ENCODE results near the gene PMFBP1.

PMFBP1 gene

DNA sequence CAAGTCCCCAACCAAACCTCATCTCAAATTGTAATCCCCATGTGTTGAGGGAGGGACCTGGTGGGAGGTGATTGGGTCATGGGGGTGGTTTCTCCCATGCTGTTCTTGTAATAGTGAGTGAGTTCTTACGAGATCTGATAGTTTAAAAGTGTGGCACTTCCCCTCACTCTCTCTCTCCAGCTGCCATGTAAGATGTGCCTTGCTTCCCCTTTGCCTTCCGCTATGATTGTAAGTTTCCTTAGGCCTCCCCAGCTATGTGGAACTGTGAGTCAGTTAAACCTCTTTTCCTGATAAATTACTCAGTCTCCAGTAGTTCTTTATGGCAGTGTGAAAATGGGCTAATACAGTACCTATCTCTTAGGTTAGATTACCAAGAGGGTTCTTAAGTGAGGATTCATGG is 5.8 kb downstream of the PMFBP1 start:
- Mint-ChIP-seq H3K27ac (no peak overlapping the region), H3K36me3 (ENCODE audit: low read depth) (no peaks in the 10 kb centered on the region), H3K4me1 (no peaks in the 10 kb centered on the region), H3K9me3 (no peaks in the 10 kb centered on the region), H3K4me3 (no peak overlapping the region), H3K27me3 (peaks cover 2% of the 10 kb centered on the region)
- no peak for ATAC-seq
- no peak for DNase-seq

GRCh38 chr16:72164691-72165090 is 7.3 kb downstream of the PMFBP1 start:
- Mint-ChIP-seq H3K9me3 (no peaks in the 10 kb centered on the region), H3K36me3 (ENCODE audit: low read depth) (no peaks in the 10 kb centered on the region), H3K27ac (no peak overlapping the region), H3K4me1 (no peaks in the 10 kb centered on the region), H3K4me3 (no peak overlapping the region), H3K27me3 (peaks cover 2% of the 10 kb centered on the region)
- DNase-seq (no peak), ATAC-seq (no peak)

DNA sequence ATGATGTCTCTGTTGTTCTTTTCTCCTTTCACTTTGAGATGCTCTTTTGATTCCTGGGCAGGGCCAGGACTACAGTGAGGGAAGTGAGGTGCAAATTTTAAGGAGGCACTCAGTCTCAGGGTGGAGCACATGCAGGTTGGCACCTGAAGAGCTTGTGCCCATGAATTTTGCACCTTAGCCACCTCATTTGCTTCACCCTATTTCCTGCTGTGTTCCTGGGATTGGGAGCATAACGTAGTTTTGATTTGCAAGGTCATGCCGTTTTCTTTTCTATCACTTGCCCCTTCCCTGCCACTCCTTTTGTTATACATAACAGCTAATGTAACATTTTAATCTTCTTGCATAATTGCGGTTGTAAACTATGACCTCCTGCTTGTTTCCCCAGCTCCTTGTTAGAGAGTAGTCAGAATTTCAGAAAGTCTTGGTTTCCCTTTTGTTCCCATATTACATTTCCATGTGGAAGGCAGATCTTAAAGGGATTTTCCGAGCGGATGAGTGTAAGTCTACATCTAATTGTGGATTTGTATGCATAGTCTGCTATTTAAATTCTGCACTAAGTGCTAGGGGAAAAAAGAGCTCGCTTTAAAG is 9.8 kb downstream of the PMFBP1 start:
- ATAC-seq (no peak), DNase-seq (no peak)
- Mint-ChIP-seq H3K4me1 (no peaks in the 10 kb centered on the region), H3K4me3 (no peak overlapping the region), H3K27ac (no peak overlapping the region), H3K27me3 (peaks cover 2% of the 10 kb centered on the region), H3K9me3 (no peaks in the 10 kb centered on the region), H3K36me3 (ENCODE audit: low read depth) (no peaks in the 10 kb centered on the region)

- H3K9me3 Mint-ChIP-seq, result no peaks in the 10 kb centered on the region
- H3K27me3 Mint-ChIP-seq, result no peaks in the 10 kb centered on the region
- no peaks in the 10 kb centered on the region for H3K4me1 Mint-ChIP-seq
- no peak overlapping the region for H3K27ac Mint-ChIP-seq
- no peak overlapping the region for H3K4me3 Mint-ChIP-seq
- no peaks in the 10 kb centered on the region for H3K36me3 Mint-ChIP-seq (ENCODE audit: low read depth)
- ATAC-seq, result no peak
- DNase-seq, result no peak
Observed at GRCh38 chr16:72159801-72160200, 12.2 kb downstream of the PMFBP1 start.

DNA sequence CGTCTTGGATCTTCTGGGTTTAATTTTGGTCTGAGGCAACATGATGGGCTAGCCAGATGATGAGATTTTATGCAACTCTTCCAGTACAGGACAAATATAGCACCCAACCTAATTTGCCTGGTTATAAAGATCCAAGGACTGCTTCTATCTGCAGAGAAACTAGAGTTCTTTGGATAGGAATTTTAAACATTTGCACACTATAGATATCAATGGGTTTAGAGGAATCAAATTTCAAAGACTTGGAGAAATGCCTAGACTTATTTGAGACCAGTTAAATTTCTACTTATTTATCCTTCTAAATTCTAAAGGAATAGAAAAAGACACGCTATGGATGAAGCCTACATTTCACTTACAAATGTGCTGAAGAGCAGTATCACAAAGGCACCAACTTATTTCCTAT is 12.6 kb downstream of the PMFBP1 start:
- Mint-ChIP-seq H3K4me1 (no peaks in the 10 kb centered on the region), H3K27me3 (no peaks in the 10 kb centered on the region), H3K36me3 (ENCODE audit: low read depth) (no peaks in the 10 kb centered on the region), H3K4me3 (no peak overlapping the region), H3K27ac (no peak overlapping the region), H3K9me3 (no peaks in the 10 kb centered on the region)
- DNase-seq (no peak), ATAC-seq (no peak)

GRCh38 chr16:72149676-72150464 is 22.1 kb downstream of the PMFBP1 start:
- no peaks in the 10 kb centered on the region for H3K4me1 Mint-ChIP-seq
- DNase-seq (no peak), ATAC-seq (no peak)
- no peaks in the 10 kb centered on the region for H3K36me3 Mint-ChIP-seq (ENCODE audit: low read depth)
- H3K9me3 Mint-ChIP-seq, result peaks cover 3% of the 10 kb centered on the region
- H3K27me3 Mint-ChIP-seq, result no peaks in the 10 kb centered on the region
- no peak overlapping the region for H3K27ac Mint-ChIP-seq
- no peak overlapping the region for H3K4me3 Mint-ChIP-seq

- ATAC-seq (no peak), DNase-seq (no peak)
- H3K27ac Mint-ChIP-seq, result no peak overlapping the region
- H3K27me3 Mint-ChIP-seq, result no peaks in the 10 kb centered on the region
- no peaks in the 10 kb centered on the region for H3K36me3 Mint-ChIP-seq (ENCODE audit: low read depth)
- H3K4me3 Mint-ChIP-seq, result no peak overlapping the region
- H3K4me1 Mint-ChIP-seq, result no peaks in the 10 kb centered on the region
- peaks cover under 1% of the 10 kb centered on the region for H3K9me3 Mint-ChIP-seq
Observed at GRCh38 chr16:72142476-72142875, 29.5 kb downstream of the PMFBP1 start.

DNA sequence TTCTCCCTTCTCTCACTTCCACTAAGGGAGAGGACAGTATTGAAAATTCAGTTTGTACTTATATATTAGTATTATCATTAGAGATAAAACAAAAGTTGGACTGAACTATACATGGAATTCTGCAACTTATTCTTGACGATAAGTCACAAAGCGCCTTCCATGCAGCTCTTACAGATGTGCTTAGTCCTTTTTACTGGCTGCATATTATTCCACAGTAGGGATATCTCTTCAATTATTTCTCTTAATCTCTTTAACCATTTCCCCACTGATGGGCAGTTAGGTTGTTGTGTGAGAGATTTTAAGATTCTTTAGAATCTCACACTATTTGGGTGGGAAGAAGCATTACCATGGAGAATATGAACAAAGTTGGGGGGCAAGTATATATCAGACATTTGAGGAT is 32.0 kb downstream of the PMFBP1 start:
- Mint-ChIP-seq H3K27ac (no peak overlapping the region), H3K36me3 (ENCODE audit: low read depth) (no peaks in the 10 kb centered on the region), H3K27me3 (no peaks in the 10 kb centered on the region), H3K9me3 (no peaks in the 10 kb centered on the region), H3K4me1 (no peaks in the 10 kb centered on the region), H3K4me3 (no peak overlapping the region)
- DNase-seq (no peak), ATAC-seq (no peak)

DNA sequence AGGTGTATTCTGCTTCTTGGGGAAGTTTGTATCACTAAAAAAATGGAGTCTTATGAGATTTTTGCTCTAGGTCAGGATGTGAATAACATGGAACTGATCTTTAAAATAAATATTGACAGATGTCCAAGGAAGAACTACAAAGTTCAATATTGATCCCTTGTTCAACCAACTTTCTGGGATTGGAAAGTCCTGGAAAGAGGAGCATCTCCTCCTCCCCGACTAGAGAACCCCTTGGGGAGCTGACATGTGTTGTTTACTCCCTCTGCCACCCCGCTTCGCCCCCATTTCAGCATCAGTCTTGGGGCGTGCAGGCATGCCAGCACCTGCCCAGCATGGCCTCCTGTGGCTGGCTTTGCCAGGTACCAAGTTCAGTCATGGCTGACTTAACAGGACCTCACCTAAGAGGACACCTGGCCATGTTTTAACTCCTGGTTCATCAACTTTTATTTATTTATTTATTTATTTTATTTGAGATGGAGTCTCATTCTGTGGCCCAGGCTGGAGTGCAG is 33.8 kb downstream of the PMFBP1 start:
- ATAC-seq (no peak), DNase-seq (no peak)
- H3K9me3 Mint-ChIP-seq, result no peaks in the 10 kb centered on the region
- H3K36me3 Mint-ChIP-seq (ENCODE audit: low read depth), result no peaks in the 10 kb centered on the region
- no peak overlapping the region for H3K4me3 Mint-ChIP-seq
- H3K27ac Mint-ChIP-seq, result no peak overlapping the region
- H3K27me3 Mint-ChIP-seq, result no peaks in the 10 kb centered on the region
- H3K4me1 Mint-ChIP-seq, result no peaks in the 10 kb centered on the region

DNA sequence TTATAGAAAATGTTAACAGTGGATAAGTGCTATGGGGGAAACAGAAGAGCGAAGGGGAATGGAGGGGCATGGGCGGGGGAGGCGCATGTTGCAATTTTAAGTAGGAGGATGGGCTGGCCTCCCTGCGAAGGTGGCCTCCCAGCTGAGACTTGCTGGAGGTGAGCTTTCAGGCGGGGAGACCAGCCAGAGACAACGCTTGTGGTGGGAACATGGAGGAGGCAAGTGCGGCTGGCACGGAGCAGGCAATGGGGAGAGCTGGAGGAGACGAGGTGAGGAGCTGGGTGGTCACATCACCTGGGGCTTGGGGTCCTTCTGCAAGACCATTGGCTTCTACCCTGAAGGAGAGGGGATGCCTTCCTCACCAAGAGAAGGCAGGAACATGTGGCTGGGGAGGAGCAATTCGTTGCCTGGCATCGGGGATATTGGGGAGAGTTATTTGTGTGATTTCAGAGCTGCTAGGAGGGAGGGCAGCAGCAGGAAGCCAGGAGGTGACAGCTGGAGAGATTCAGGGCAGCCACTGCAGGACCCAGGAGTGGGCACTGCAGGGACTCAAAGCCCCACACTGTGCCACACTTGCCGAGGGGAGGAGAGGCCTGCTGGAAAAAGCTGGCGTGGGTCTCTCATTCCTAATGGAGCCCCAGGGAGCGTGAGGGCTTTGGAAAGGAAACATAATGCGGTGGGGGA is 34.4 kb downstream of the PMFBP1 start:
- H3K9me3 Mint-ChIP-seq, result no peaks in the 10 kb centered on the region
- ATAC-seq, result no peak
- no peaks in the 10 kb centered on the region for H3K27me3 Mint-ChIP-seq
- H3K36me3 Mint-ChIP-seq (ENCODE audit: low read depth), result no peaks in the 10 kb centered on the region
- H3K4me3 Mint-ChIP-seq, result no peak overlapping the region
- no peak for DNase-seq
- no peaks in the 10 kb centered on the region for H3K4me1 Mint-ChIP-seq
- no peak overlapping the region for H3K27ac Mint-ChIP-seq

GRCh38 chr16:72134507-72134906 is 37.4 kb downstream of the PMFBP1 start:
- H3K4me3 Mint-ChIP-seq, result no peak overlapping the region
- H3K36me3 Mint-ChIP-seq (ENCODE audit: low read depth), result no peaks in the 10 kb centered on the region

GRCh38 chr16:72132726-72133125 is 39.2 kb downstream of the PMFBP1 start:
- Mint-ChIP-seq H3K27me3 (no peaks in the 10 kb centered on the region), H3K9me3 (no peaks in the 10 kb centered on the region), H3K36me3 (ENCODE audit: low read depth) (no peaks in the 10 kb centered on the region), H3K4me3 (no peak overlapping the region), H3K27ac (no peak overlapping the region), H3K4me1 (no peaks in the 10 kb centered on the region)
- ATAC-seq (no peak), DNase-seq (no peak)

More at GRCh38 chr16:72134507-72134906, 37.4 kb downstream of the PMFBP1 start:
- Mint-ChIP-seq H3K27me3 (no peaks in the 10 kb centered on the region), H3K27ac (no peak overlapping the region), H3K4me1 (no peaks in the 10 kb centered on the region), H3K9me3 (no peaks in the 10 kb centered on the region)
- DNase-seq, result no peak
- no peak for ATAC-seq

- H3K9me3 Mint-ChIP-seq, result no peaks in the 10 kb centered on the region
- DNase-seq, result no peak
- H3K4me1 Mint-ChIP-seq, result no peaks in the 10 kb centered on the region
- no peak for ATAC-seq
- H3K36me3 Mint-ChIP-seq (ENCODE audit: low read depth), result no peaks in the 10 kb centered on the region
- no peak overlapping the region for H3K4me3 Mint-ChIP-seq
- no peaks in the 10 kb centered on the region for H3K27me3 Mint-ChIP-seq
- H3K27ac Mint-ChIP-seq, result no peak overlapping the region
Observed at GRCh38 chr16:72131036-72131435, 40.9 kb downstream of the PMFBP1 start.

GRCh38 chr16:72129976-72130656 is 41.8 kb downstream of the PMFBP1 start:
- Mint-ChIP-seq H3K27me3 (no peaks in the 10 kb centered on the region), H3K4me1 (no peaks in the 10 kb centered on the region), H3K9me3 (no peaks in the 10 kb centered on the region), H3K36me3 (ENCODE audit: low read depth) (no peaks in the 10 kb centered on the region), H3K27ac (no peak overlapping the region), H3K4me3 (no peak overlapping the region)
- ATAC-seq (no peak), DNase-seq (no peak)

Measured in activated naive CD8-positive, alpha-beta T cell treated with anti-CD3 and anti-CD28 coated beads, Interleukin-2, amount 50 U/mL, for 24 hours (primary cell).